ENCODE measurements around the gene WWP2. TPM values are rescaled to one million over a fixed set of nuclear protein-coding genes. Genes with fewer than 3 reads are reported as not detected.
"Not testable (repeated sequence)": the region's sequence is repeated elsewhere in the genome, so short reads cannot be mapped to it uniquely, and the experiment has no call there.

WWP2 gene
- polyA plus RNA-seq, 1 donor (not counting 4 experiments of a cell fraction or from before 2014, with no cell fraction given): 6.9 TPM

- H3K9me3 ChIP-seq (ENCODE audit: control insufficient read depth, low read depth, low read length): no peaks in the 10 kb centered on the region
- no peak for TF ChIP-seq EZH2 (IDR thresholded peaks at IDR 0.05; ENCODE audit: low read length)
- TF ChIP-seq, protein P1, sequence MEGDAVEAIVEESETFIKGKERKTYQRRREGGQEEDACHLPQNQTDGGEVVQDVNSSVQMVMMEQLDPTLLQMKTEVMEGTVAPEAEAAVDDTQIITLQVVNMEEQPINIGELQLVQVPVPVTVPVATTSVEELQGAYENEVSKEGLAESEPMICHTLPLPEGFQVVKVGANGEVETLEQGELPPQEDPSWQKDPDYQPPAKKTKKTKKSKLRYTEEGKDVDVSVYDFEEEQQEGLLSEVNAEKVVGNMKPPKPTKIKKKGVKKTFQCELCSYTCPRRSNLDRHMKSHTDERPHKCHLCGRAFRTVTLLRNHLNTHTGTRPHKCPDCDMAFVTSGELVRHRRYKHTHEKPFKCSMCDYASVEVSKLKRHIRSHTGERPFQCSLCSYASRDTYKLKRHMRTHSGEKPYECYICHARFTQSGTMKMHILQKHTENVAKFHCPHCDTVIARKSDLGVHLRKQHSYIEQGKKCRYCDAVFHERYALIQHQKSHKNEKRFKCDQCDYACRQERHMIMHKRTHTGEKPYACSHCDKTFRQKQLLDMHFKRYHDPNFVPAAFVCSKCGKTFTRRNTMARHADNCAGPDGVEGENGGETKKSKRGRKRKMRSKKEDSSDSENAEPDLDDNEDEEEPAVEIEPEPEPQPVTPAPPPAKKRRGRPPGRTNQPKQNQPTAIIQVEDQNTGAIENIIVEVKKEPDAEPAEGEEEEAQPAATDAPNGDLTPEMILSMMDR (optimal IDR thresholded peaks at IDR 0.05 in 1 of 3, IDR thresholded peaks at IDR 0.05 in 1 of 3, conservative IDR thresholded peaks at IDR 0.05 in 1 of 3; ENCODE audit: extremely low read depth in 1 of 3, insufficient read depth in 2 of 3, low read length in 3 of 3): no peak
- H3K4me1 ChIP-seq (ENCODE audit: control insufficient read depth, extremely low read depth, insufficient read depth, low read length): no peaks in the 10 kb centered on the region
- dilution Hi-C loops (cut with MboI; ENCODE audit: extremely low pct_ligation_motif_present, low sequenced_read_pairs): no loop called here
- no peak overlapping the region for H2AFZ ChIP-seq (ENCODE audit: control insufficient read depth, low read length)
- H3K4me2 ChIP-seq (ENCODE audit: control insufficient read depth, extremely low read depth, insufficient read depth, low read depth, low read length): no peak overlapping the region
- no peaks in the 10 kb centered on the region for H3K36me3 ChIP-seq (ENCODE audit: control insufficient read depth in 2 of 2, extremely low read depth in 1 of 2, insufficient read depth in 2 of 2, low read length in 2 of 2)
- no peaks in the 10 kb centered on the region for H4K20me1 ChIP-seq (ENCODE audit: control insufficient read depth, extremely low read depth, insufficient read depth, low read length)
- no peak for DNase-seq (ENCODE audit: low read depth, low spot score)
- no peak overlapping the region for H3K4me3 ChIP-seq (ENCODE audit: control insufficient read depth in 2 of 3, extremely low read depth in 1 of 3, insufficient read depth in 2 of 3, low read depth in 1 of 3, low read length in 3 of 3)
- FAIRE-seq: no peak
- no peak overlapping the region for H3K27ac ChIP-seq (ENCODE audit: control insufficient read depth, insufficient read depth, low read length)
- H3K27me3 ChIP-seq (ENCODE audit: control insufficient read depth, extremely low read depth, insufficient read depth, low read length): no peaks in the 10 kb centered on the region
- no peaks in the 10 kb centered on the region for H3K9me1 ChIP-seq (ENCODE audit: control insufficient read depth, extremely low read depth, insufficient read depth, low read length)
- H3K79me2 ChIP-seq (ENCODE audit: control insufficient read depth, insufficient read depth, low read length): no peaks in the 10 kb centered on the region
- no peak overlapping the region for H3K9ac ChIP-seq (ENCODE audit: control insufficient read depth, extremely low read depth, insufficient read depth, low read length)
These were observed 90.7 kb downstream of the WWP2 start for GRCh38 chr16:69852815-69853214.

DNA sequence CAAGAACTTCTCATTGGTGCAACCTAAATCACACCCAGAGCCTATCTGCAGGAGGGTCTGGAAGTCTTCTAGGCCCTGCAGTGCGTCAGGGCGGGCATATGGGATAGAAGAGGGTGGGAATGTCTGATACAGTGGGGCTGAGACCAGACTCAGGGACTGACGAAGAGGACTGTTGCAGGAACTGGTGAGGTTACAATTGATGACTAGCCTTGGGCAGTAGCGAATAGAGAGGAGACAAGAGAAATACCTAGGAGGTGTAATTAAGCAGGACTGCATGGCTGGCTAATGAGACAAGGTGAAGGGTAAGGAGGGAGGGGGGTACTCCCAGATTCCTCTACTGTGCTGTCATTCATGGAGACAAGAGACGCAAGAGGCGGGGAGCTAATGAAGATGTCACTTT lies 91.3 kb downstream of the WWP2 start:
- Histone ChIP-seq H3K79me2 (ENCODE audit: control insufficient read depth, insufficient read depth, low read length) (no peaks in the 10 kb centered on the region), H3K27ac (ENCODE audit: control insufficient read depth, insufficient read depth, low read length) (no peak overlapping the region), H3K4me1 (ENCODE audit: control insufficient read depth, extremely low read depth, insufficient read depth, low read length) (no peaks in the 10 kb centered on the region), H2AFZ (ENCODE audit: control insufficient read depth, low read length) (no peak overlapping the region), H3K4me3 (ENCODE audit: control insufficient read depth in 2 of 3, extremely low read depth in 1 of 3, insufficient read depth in 2 of 3, low read depth in 1 of 3, low read length in 3 of 3) (no peak overlapping the region), H4K20me1 (ENCODE audit: control insufficient read depth, extremely low read depth, insufficient read depth, low read length) (no peaks in the 10 kb centered on the region), H3K4me2 (ENCODE audit: control insufficient read depth, extremely low read depth, insufficient read depth, low read depth, low read length) (no peak overlapping the region), H3K9me1 (ENCODE audit: control insufficient read depth, extremely low read depth, insufficient read depth, low read length) (no peaks in the 10 kb centered on the region), H3K36me3 (ENCODE audit: control insufficient read depth in 2 of 2, extremely low read depth in 1 of 2, insufficient read depth in 2 of 2, low read length in 2 of 2) (no peaks in the 10 kb centered on the region), H3K9me3 (ENCODE audit: control insufficient read depth, low read depth, low read length) (no peaks in the 10 kb centered on the region), H3K27me3 (ENCODE audit: control insufficient read depth, extremely low read depth, insufficient read depth, low read length) (no peaks in the 10 kb centered on the region), H3K9ac (ENCODE audit: control insufficient read depth, extremely low read depth, insufficient read depth, low read length) (no peak overlapping the region)
- DNase-seq (ENCODE audit: low read depth, low spot score): no peak
- FAIRE-seq: no peak
- TF ChIP-seq, protein P1 (optimal IDR thresholded peaks at IDR 0.05 in 1 of 3, IDR thresholded peaks at IDR 0.05 in 1 of 3, conservative IDR thresholded peaks at IDR 0.05 in 1 of 3; ENCODE audit: extremely low read depth in 1 of 3, insufficient read depth in 2 of 3, low read length in 3 of 3): no peak
- TF ChIP-seq EZH2 (IDR thresholded peaks at IDR 0.05; ENCODE audit: low read length): no peak
- dilution Hi-C loops (cut with MboI; ENCODE audit: extremely low pct_ligation_motif_present, low sequenced_read_pairs): no loop called here

GRCh38 chr16:69854776-69855175 lies 92.6 kb downstream of the WWP2 start:
- dilution Hi-C loops (cut with MboI; ENCODE audit: extremely low pct_ligation_motif_present, low sequenced_read_pairs); H3K9ac ChIP-seq (ENCODE audit: control insufficient read depth, extremely low read depth, insufficient read depth, low read length); H4K20me1 ChIP-seq (ENCODE audit: control insufficient read depth, extremely low read depth, insufficient read depth, low read length); H3K79me2 ChIP-seq (ENCODE audit: control insufficient read depth, insufficient read depth, low read length); DNase-seq (ENCODE audit: low read depth, low spot score); H2AFZ ChIP-seq (ENCODE audit: control insufficient read depth, low read length); H3K9me3 ChIP-seq (ENCODE audit: control insufficient read depth, low read depth, low read length); H3K9me1 ChIP-seq (ENCODE audit: control insufficient read depth, extremely low read depth, insufficient read depth, low read length); H3K4me3 ChIP-seq (ENCODE audit: control insufficient read depth in 2 of 3, extremely low read depth in 1 of 3, insufficient read depth in 2 of 3, low read depth in 1 of 3, low read length in 3 of 3); H3K27me3 ChIP-seq (ENCODE audit: control insufficient read depth, extremely low read depth, insufficient read depth, low read length); H3K4me1 ChIP-seq (ENCODE audit: control insufficient read depth, extremely low read depth, insufficient read depth, low read length); H3K4me2 ChIP-seq (ENCODE audit: control insufficient read depth, extremely low read depth, insufficient read depth, low read depth, low read length); H3K36me3 ChIP-seq (ENCODE audit: control insufficient read depth in 2 of 2, extremely low read depth in 1 of 2, insufficient read depth in 2 of 2, low read length in 2 of 2); H3K27ac ChIP-seq (ENCODE audit: control insufficient read depth, insufficient read depth, low read length); FAIRE-seq: not testable (repeated sequence)

All from keratinocyte (primary cell).